GM13977 (cell line): Measurements from ENCODE around the gene KPNA6.
"Not testable (repeated sequence)": the region's sequence is repeated elsewhere in the genome, so short reads cannot be mapped to it uniquely, and the experiment has no call there.

Experiments used
- DNase-seq: peaks from one replicate; pipeline ENCODE4 v3.0.0; 2012; ENCODE audit warnings: low spot score
- in situ Hi-C: fragments of 300-500 bp; cut with MboI; formaldehyde crosslinking; loops from one replicate; pipeline ENCODE4 v1.12.0; 2022; ENCODE audit warnings: low sequenced_read_pairs, low pct_unique_long_range_greater_than_20kb, mixed read lengths, inconsistent platforms; ENCODE audit not compliant: unreplicated experiment
- TF ChIP-seq, protein P1 (sequence below): IDR thresholded peaks from 2 replicates; pipeline ENCODE4 v1.5.1; 2012; ENCODE audit warnings: mild to moderate bottlenecking, control low read depth; ENCODE audit not compliant: insufficient read depth; ENCODE audit errors: extremely low read depth, missing control alignments

The KPNA6 gene

DNA sequence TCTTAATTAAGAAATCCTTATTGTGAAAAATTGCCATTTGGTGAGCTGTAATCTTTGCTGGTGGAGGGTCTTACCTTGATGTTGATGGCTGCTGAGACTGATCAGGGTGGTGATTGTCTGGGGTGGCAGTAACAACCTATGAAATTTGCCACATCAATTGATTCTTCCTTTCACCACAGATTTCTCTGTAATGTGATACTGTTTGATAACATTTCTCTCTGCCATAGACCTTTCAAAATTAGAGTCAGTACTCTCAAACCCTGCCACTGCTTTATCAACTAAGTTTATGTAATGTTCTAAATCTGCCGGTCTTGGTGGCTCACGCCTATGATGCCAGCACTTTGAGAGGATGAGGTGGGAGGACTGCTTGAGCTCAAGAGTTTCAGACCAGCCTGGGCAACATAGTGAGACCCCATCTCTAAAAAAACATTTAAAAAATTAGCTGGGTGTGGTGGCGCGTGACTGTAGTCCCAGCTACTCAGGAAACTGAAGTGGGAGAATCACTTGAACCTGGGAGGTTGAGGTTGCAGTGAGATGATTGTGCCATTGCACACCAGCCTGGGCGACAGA lies 5.0 kb downstream of the KPNA6 start:
- TF ChIP-seq, protein P1, sequence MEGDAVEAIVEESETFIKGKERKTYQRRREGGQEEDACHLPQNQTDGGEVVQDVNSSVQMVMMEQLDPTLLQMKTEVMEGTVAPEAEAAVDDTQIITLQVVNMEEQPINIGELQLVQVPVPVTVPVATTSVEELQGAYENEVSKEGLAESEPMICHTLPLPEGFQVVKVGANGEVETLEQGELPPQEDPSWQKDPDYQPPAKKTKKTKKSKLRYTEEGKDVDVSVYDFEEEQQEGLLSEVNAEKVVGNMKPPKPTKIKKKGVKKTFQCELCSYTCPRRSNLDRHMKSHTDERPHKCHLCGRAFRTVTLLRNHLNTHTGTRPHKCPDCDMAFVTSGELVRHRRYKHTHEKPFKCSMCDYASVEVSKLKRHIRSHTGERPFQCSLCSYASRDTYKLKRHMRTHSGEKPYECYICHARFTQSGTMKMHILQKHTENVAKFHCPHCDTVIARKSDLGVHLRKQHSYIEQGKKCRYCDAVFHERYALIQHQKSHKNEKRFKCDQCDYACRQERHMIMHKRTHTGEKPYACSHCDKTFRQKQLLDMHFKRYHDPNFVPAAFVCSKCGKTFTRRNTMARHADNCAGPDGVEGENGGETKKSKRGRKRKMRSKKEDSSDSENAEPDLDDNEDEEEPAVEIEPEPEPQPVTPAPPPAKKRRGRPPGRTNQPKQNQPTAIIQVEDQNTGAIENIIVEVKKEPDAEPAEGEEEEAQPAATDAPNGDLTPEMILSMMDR: no peak
- no peak for DNase-seq
- in situ Hi-C loops: no loop called here

DNA sequence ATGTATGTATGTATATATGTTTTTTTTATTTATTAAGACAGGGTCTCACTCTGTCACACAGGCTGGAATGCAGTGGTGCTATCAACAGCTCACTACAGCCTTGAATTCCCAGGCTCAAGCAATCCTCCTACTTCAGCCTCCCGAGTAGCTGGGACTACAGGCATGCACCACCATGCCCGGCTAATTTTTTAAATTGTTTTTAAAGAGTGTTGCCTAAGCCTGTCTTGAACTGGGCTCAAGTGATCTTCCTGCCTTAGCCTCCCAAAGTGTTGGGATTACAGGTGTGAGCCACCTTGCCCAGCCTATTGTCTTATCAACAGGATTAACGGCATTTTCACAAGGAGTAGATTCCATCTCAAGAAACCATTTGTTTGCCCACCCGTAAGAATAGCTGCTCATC lies 5.6 kb downstream of the KPNA6 start:
- in situ Hi-C loops, DNase-seq: not testable (repeated sequence)

DNA sequence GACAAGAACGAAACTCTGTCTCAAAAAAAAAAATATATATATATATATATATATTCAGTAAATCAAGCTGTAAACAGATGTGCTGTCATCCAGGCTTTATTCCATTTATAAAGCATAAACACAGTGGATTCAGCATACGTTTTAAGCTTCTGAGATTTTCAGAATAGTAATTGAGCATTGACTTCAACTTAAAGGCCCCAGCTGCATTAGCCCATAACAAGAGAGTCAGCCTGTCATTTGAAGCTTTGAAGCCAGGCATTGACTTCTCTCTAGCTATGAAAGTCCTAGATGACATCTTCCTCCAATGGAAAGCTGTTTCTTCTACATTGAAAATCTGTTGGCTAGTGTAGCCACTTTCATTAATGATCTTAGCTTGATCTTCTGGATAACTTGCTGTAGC lies 6.6 kb downstream of the KPNA6 start:
- TF ChIP-seq, protein P1: no peak
- DNase-seq: no peak
- in situ Hi-C loops: no loop called here

DNA sequence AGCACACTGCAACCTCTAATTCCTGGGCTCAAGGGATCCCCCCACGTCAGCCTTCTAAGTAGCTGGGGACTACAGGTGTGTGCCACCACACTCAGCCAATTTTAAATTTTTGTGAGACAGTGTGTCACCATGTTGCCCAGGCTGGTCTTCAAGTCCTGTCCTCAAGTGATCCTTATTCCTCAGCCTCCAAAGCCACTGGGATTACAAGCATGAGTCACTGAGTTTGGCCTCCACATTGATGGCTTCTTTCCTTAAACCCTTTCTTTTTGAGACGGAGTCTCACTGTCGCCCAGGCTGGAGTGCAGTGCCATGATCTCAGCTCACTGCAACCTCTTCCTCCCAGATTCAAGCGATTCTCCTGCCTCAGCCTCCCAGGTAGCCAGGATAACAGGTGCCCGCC lies 7.6 kb downstream of the KPNA6 start:
- TF ChIP-seq, protein P1: no peak
- in situ Hi-C loops: no loop called here
- DNase-seq: no peak

DNA sequence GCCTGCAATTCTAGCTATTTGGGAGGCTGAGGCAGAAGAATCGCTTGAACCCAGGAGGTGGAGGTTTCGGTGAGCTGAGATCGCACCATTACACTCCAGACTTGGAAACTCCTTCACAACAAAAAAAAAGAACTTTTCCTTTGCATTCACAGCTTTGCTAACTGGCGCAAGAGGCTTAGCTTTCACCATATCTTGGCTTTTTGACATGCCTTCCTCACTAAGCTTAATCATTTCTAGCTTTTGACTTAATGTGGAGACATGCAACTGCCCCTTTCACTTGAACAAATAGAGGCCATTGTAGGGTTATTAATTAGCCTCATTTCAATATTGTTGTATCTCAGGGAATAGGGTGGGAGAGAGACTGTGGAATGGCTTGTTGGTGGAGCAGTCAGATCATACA lies 8.7 kb downstream of the KPNA6 start:
- DNase-seq: no peak
- in situ Hi-C loops: no loop called here
- TF ChIP-seq, protein P1: no peak

DNA sequence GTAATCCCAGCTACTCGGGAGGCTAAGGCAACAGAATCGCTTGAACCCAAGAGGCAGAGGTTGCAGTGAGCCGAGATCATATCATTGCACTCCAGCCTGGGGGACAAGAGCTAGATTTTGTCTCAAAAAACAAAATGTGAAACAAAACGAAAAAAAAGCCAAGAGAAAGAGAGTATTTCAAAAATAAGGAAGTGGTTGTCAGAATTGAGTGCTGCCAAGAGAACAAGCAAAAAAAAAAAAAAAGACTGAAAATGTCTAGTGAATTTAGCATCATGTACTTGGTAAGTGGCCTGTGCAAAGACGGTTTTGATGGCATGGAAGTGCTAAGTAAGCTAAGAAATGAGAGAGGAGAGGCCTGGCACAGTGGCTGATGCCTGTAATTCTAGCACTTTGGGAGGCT lies 14.3 kb downstream of the KPNA6 start:
- no peak for DNase-seq
- in situ Hi-C loops: no loop called here
- TF ChIP-seq, protein P1: no peak

DNA sequence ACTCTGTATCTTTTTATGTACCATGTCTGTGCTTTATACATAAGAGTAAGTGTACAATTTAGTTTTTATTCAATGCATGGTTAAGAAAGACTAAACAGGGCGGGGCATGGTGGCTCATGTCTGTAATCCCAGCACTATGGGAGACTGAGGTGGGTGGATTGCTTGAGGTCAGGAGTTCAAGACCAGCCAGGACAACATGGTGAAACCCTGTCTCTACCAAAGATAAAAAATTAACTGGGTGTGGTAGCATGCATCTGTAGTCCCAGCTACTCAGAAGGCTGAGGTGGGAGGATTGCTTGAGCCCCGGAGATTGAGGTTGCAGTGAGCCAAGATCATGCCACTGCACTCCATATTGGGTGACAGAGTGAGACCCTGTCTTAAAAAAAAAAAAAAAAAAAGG lies 15.5 kb downstream of the KPNA6 start:
- DNase-seq, in situ Hi-C loops: not testable (repeated sequence)

DNA sequence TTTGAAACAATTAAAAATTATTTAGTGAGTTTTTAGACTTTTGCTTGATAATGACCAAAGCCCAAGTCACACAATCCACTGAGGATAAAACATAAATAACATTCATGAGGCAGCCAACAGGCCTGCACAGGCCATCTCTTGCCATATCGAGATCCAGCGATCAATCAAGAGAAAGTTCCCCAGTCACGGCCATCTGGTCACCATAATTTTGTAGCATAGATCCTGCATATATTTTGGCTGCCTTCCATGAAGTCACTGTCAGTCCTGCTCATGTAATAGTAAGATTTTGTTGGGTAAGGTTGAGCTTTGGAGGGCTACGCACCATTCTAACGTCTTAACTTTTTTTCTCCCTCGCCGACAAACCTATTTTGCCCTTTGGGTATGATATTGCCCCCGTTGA lies 17.5 kb downstream of the KPNA6 start:
- no peak for DNase-seq
- TF ChIP-seq, protein P1: no peak
- in situ Hi-C loops: no loop called here
